H1 (cell line): Measurements from ENCODE around the gene GRPR. TPM values are rescaled to one million over a fixed set of nuclear protein-coding genes. Genes with fewer than 3 reads are reported as not detected.

Source experiments
- CTCF ChIA-PET: fragments of 300-600 bp; sonication (Branson Sonifier 250); formaldehyde crosslinking; loops from one replicate; lab custom pipeline; 2021; ENCODE audit not compliant: partially characterized antibody; lab: Charles Lee
- POLR2A ChIA-PET: fragments of 300-600 bp; sonication (Branson Sonifier 250); formaldehyde crosslinking; loops from one replicate; lab custom pipeline; 2021; ENCODE audit warnings: inconsistent platforms; ENCODE audit not compliant: partially characterized antibody; lab: Charles Lee
- DNase-seq, 2 experiments: peaks; one replicate each; pipeline versions ENCODE4 v3.0.0 to v3.0.0-alpha.2; 2010 to 2022; ENCODE audit warnings: low spot score in 2 of 2, low read depth in 1 of 2, mixed read lengths in 1 of 2
- FAIRE-seq: peaks from 2 replicates; lab custom pipeline; 2011; peaks lifted over from hg19 to GRCh38; lab: Jason Lieb, UNC
- H2AFZ ChIP-seq: 2 replicates; pipeline ENCODE4 v1.8.1; 2012; ENCODE audit warnings: low read length, inconsistent platforms
- H2AK5ac ChIP-seq: 2 replicates; pipeline ENCODE4 v1.6.1; 2013; ENCODE audit warnings: low read depth, low read length
- H2BK120ac ChIP-seq: replicated peaks from 2 replicates; pipeline ENCODE3; 2013; ENCODE audit warnings: low read depth, low read length, inconsistent platforms
- H2BK12ac ChIP-seq: 2 replicates; pipeline ENCODE4 v1.6.1; 2013; ENCODE audit warnings: low read depth, low read length
- H2BK15ac ChIP-seq: 2 replicates; pipeline ENCODE4 v1.6.1; 2013; ENCODE audit warnings: low read length
- H2BK20ac ChIP-seq: 2 replicates; pipeline ENCODE4 v1.6.1; 2013; ENCODE audit warnings: low read length
- H2BK5ac ChIP-seq: 2 replicates; pipeline ENCODE4 v1.6.1; 2013; ENCODE audit warnings: low read depth, low read length
- H3K14ac ChIP-seq: 2 replicates; pipeline ENCODE4 v1.6.1; 2013; ENCODE audit warnings: inconsistent platforms; ENCODE audit not compliant: insufficient read length
- H3K18ac ChIP-seq: 2 replicates; pipeline ENCODE4 v1.6.1; 2013; ENCODE audit warnings: low read length; ENCODE audit errors: extremely low read depth
- H3K23ac ChIP-seq: 2 replicates; pipeline ENCODE4 v1.6.1; 2013; ENCODE audit warnings: inconsistent platforms; ENCODE audit not compliant: insufficient read length
- H3K23me2 ChIP-seq: 2 replicates; pipeline ENCODE4 v1.6.1; 2013; ENCODE audit warnings: low read depth, low read length
- H3K27ac ChIP-seq: 2 replicates; pipeline ENCODE4 v1.6.1; 2011; ENCODE audit warnings: low read depth, low read length, inconsistent platforms
- H3K27me3 ChIP-seq, 4 experiments: replicated peaks in 1 of 4; 1 replicate in 1 of 4; 2 replicates in 3 of 4; pipeline versions ENCODE4 v1.6.1 to v1.8.1; 2011 to 2013; ENCODE audit warnings: low read length in 3 of 4, mild to moderate bottlenecking in 3 of 4, inconsistent platforms in 2 of 4, mixed read lengths in 2 of 4, moderate library complexity in 1 of 4; ENCODE audit not compliant: control insufficient read depth in 3 of 4, insufficient read depth in 3 of 4; ENCODE audit errors: extremely low read depth in 1 of 4
- H3K36me3 ChIP-seq, 4 experiments: 2 replicates each; pipeline versions ENCODE4 v1.6.1 to v1.8.1; 2011 to 2013; ENCODE audit warnings: mild to moderate bottlenecking in 4 of 4, low read length in 3 of 4, moderate library complexity in 2 of 4, control low read depth in 1 of 4, inconsistent platforms in 1 of 4; ENCODE audit not compliant: insufficient read depth in 4 of 4, control insufficient read depth in 2 of 4
- H3K4ac ChIP-seq: replicated peaks from 2 replicates; pipeline ENCODE3; 2013; ENCODE audit warnings: low read length, low read depth, mixed read lengths, inconsistent platforms; ENCODE audit not compliant: insufficient read length
- H3K4me1 ChIP-seq, 4 experiments: replicated peaks in 1 of 4; 1 replicate in 1 of 4; 2 replicates in 3 of 4; pipeline versions ENCODE4 v1.6.1 to v1.8.1; 2011 to 2013; ENCODE audit warnings: low read length in 3 of 4, inconsistent platforms in 2 of 4, mixed read lengths in 1 of 4; ENCODE audit not compliant: insufficient read depth in 4 of 4, control insufficient read depth in 3 of 4
- H3K4me2 ChIP-seq, 2 experiments: 2 replicates each; pipeline versions ENCODE4 v1.6.1 to v1.8.1; 2011 to 2013; ENCODE audit warnings: low read depth in 2 of 2, low read length in 2 of 2, control low read depth in 1 of 2, inconsistent platforms in 1 of 2, mild to moderate bottlenecking in 1 of 2; ENCODE audit not compliant: insufficient read depth in 1 of 2
- H3K4me3 ChIP-seq, 4 experiments: fragments of 200-600, 300-600 bp in 1 of 4; sonication (generic), shearing (Covaris generic), sonication (Bioruptor Twin) in 1 of 4; 2 replicates each; pipeline versions ENCODE4 v1.5.1 to v1.8.1; 2011 to 2016; ENCODE audit warnings: low read length in 4 of 4, low read depth in 3 of 4, control low read depth in 2 of 4, inconsistent platforms in 2 of 4, mild to moderate bottlenecking in 2 of 4, mixed read lengths in 1 of 4, moderate library complexity in 1 of 4; ENCODE audit not compliant: insufficient read depth in 2 of 4; ENCODE audit errors: extremely low read depth in 1 of 4
- H3K56ac ChIP-seq: replicated peaks from 2 replicates; pipeline ENCODE3; 2013; ENCODE audit warnings: low read depth, mild to moderate bottlenecking, mixed read lengths, low read length, inconsistent platforms; ENCODE audit not compliant: insufficient read length
- H3K79me1 ChIP-seq: 2 replicates; pipeline ENCODE4 v1.6.1; 2013; ENCODE audit warnings: low read depth, low read length, control low read depth
- H3K79me2 ChIP-seq, 2 experiments: 2 replicates each; pipeline versions ENCODE4 v1.6.1 to v1.8.1; 2012 to 2013; ENCODE audit warnings: low read length in 2 of 2, mild to moderate bottlenecking in 2 of 2, inconsistent platforms in 1 of 2; ENCODE audit not compliant: insufficient read depth in 2 of 2, control insufficient read depth in 1 of 2
- H3K9ac ChIP-seq, 4 experiments: replicated peaks in 1 of 4; 1 replicate in 1 of 4; 2 replicates in 3 of 4; pipeline versions ENCODE4 v1.6.1 to v1.8.1; 2011 to 2013; ENCODE audit warnings: low read depth in 3 of 4, low read length in 3 of 4, control low read depth in 2 of 4, mild to moderate bottlenecking in 2 of 4, moderate library complexity in 2 of 4, inconsistent platforms in 1 of 4; ENCODE audit errors: extremely low read depth in 1 of 4
- H3K9me3 ChIP-seq, 2 experiments: 2 replicates each; pipeline versions ENCODE4 v1.6.1 to v1.8.1; 2012 to 2013; ENCODE audit warnings: mild to moderate bottlenecking in 2 of 2, moderate library complexity in 2 of 2, control low read depth in 1 of 2, inconsistent platforms in 1 of 2, low read depth in 1 of 2, low read length in 1 of 2, mixed read lengths in 1 of 2; ENCODE audit not compliant: insufficient read depth in 2 of 2
- H4K20me1 ChIP-seq, 2 experiments: replicated peaks in 1 of 2; 2 replicates each; pipeline versions ENCODE3 to v1.8.1; 2011 to 2013; ENCODE audit warnings: inconsistent platforms in 2 of 2, low read length in 2 of 2, mild to moderate bottlenecking in 1 of 2; ENCODE audit not compliant: insufficient read depth in 2 of 2, control insufficient read depth in 1 of 2
- H4K5ac ChIP-seq: 2 replicates; pipeline ENCODE4 v1.6.1; 2013; ENCODE audit warnings: low read length, low read depth, mixed read lengths, inconsistent platforms; ENCODE audit not compliant: insufficient read length
- H4K8ac ChIP-seq: 2 replicates; pipeline ENCODE4 v1.8.0; 2013; ENCODE audit warnings: mild to moderate bottlenecking, moderate library complexity, low read length, inconsistent platforms; ENCODE audit not compliant: insufficient read depth; ENCODE audit errors: extremely low read depth
- H4K91ac ChIP-seq: replicated peaks from 2 replicates; pipeline ENCODE3; 2013; ENCODE audit warnings: low read length, mixed read lengths, inconsistent platforms; ENCODE audit not compliant: insufficient read length
- BACH1 ChIP-seq: IDR thresholded peaks from 2 replicates; pipeline ENCODE4 v1.6.1; 2012; ENCODE audit warnings: low read length, improper control_type of control experiment
- CBX8 ChIP-seq: fragments of 300-800, 300-1000 bp; sonication (generic); IDR thresholded peaks from 2 replicates; pipeline ENCODE4 v1.7.1; 2016; ENCODE audit warnings: low read depth, low read length, borderline replicate concordance
- HDAC2 ChIP-seq, 2 experiments: fragments of 300-600 bp in 1 of 2; sonication (generic) in 1 of 2; IDR thresholded peaks; 2 replicates each; pipeline ENCODE4 v1.6.1; 2011 to 2012; ENCODE audit warnings: low read depth in 2 of 2, low read length in 2 of 2, mild to moderate bottlenecking in 2 of 2, moderate library complexity in 2 of 2, borderline replicate concordance in 1 of 2, inconsistent platforms in 1 of 2
- JUND ChIP-seq: IDR thresholded peaks from 2 replicates; pipeline ENCODE4 v1.6.1; 2011; ENCODE audit warnings: mild to moderate bottlenecking, improper control_type of control experiment, low read length
- KDM1A ChIP-seq: fragments of 200-600, 300-600 bp; sonication (generic); IDR thresholded peaks from 2 replicates; pipeline ENCODE4 v1.7.1; 2016; ENCODE audit warnings: mild to moderate bottlenecking, low read length, borderline replicate concordance
- KDM4A ChIP-seq: IDR thresholded peaks from one replicate; pipeline ENCODE4 v1.7.1; 2012; ENCODE audit warnings: low read depth, mild to moderate bottlenecking, moderate library complexity, low read length, inconsistent platforms; ENCODE audit not compliant: severe bottlenecking
- KDM5A ChIP-seq: fragments of 200-600 bp; IDR thresholded peaks from 2 replicates; pipeline ENCODE4 v1.7.1; 2012; ENCODE audit warnings: mild to moderate bottlenecking, low read length, inconsistent platforms, mixed read lengths
- PHF8 ChIP-seq: fragments of 200-600 bp; sonication (generic); conservative IDR thresholded peaks from 2 replicates; pipeline ENCODE4 v1.7.1; 2012; ENCODE audit warnings: low read depth, mild to moderate bottlenecking, inconsistent platforms, low read length, moderate library complexity
- POLR2A ChIP-seq, 2 experiments: IDR thresholded peaks; 1 replicate in 1 of 2; 2 replicates in 1 of 2; pipeline ENCODE4 v1.6.1; 2011; ENCODE audit warnings: low read depth in 2 of 2, low read length in 2 of 2, mild to moderate bottlenecking in 2 of 2; ENCODE audit errors: control extremely low read depth in 1 of 2
- SP4 ChIP-seq: IDR thresholded peaks from 2 replicates; pipeline ENCODE4 v1.6.1; 2012; ENCODE audit warnings: low read length, inconsistent platforms
- SRF ChIP-seq: IDR thresholded peaks from 2 replicates; pipeline ENCODE4 v1.6.1; 2011; ENCODE audit warnings: mild to moderate bottlenecking, low read depth, low read length, moderate library complexity
- TAF7 ChIP-seq: optimal IDR thresholded peaks from 2 replicates; pipeline ENCODE3; 2011; ENCODE audit warnings: low read depth, mild to moderate bottlenecking, inconsistent platforms, low read length, moderate library complexity, borderline replicate concordance
- TEAD4 ChIP-seq: IDR thresholded peaks from 2 replicates; pipeline ENCODE4 v1.6.1; 2012; ENCODE audit warnings: low read depth, low read length, inconsistent platforms, mixed read lengths
- polyA plus RNA-seq, 7 experiments: library from polyadenylated mRNA; depleted of rRNA in 3 of 7; stranded (reverse) in 5 of 7; unstranded in 2 of 7; fragments of >200 nt in 5 of 7; fragments of 200-250 nt in 2 of 7; gene quantifications; 1 replicate in 5 of 7; 2 replicates in 1 of 7; 4 replicates in 1 of 7; pipeline versions ENCODE4 v1.2.1 to v1.2.3, GENCODE V29; 2011 to 2013; ENCODE audit warnings: missing spikeins in 2 of 7, mixed read lengths in 2 of 7
- total RNA-seq: library from RNA; stranded (reverse); fragmentation: NEBNext Ultra II Directional; extraction: Animal tissue kit (Norgen Biotek cat#: 25700); gene quantifications from 2 replicates; pipeline ENCODE4 v1.2.1, GENCODE V29; 2021

GRPR gene
- total and polyA plus RNA-seq, 2 of the 8 experiments (the other 6 are each of a cell fraction or from before 2014, with no cell fraction given): 18.6 to 78.4 TPM

- H3K4me1 ChIP-seq: peaks cover 0 to 7% (median 4%) of the 10 kb centered on the region in 4 experiments; a peak in 4 of 7 replicates
- no peak overlapping the region for H4K5ac ChIP-seq
- no peaks in the 10 kb centered on the region for H3K79me2 ChIP-seq
- ChIA-PET POLR2A (interaction anchor here (1.1 kb wide), 1 partner anchor 10 kb away, joined by 4 read pairs; no protein-coding TSS in a partner anchor), CTCF (no interaction called here)
- H4K20me1 ChIP-seq: no peaks in the 10 kb centered on the region
- H3K36me3 ChIP-seq: no peaks in the 10 kb centered on the region
- no peak overlapping the region for H3K23ac ChIP-seq
- H3K4ac ChIP-seq: no peak overlapping the region
- no peak overlapping the region for H3K9ac ChIP-seq
- H3K27ac ChIP-seq: no peak overlapping the region
- H3K4me3 ChIP-seq: no peak overlapping the region
- no peak overlapping the region; the same call in 1 of the 2 replicates for H3K18ac ChIP-seq
- H2AK5ac ChIP-seq: no peak overlapping the region
- H3K27me3 ChIP-seq: no peaks in the 10 kb centered on the region
- H3K4me2 ChIP-seq: no peak overlapping the region
- H2BK120ac ChIP-seq: no peak overlapping the region
- no peak for DNase-seq
- no peak overlapping the region for H4K8ac ChIP-seq
- peak overlapping the region; percentile 40; the same call in 1 of the 2 replicates for H2BK20ac ChIP-seq
- H2BK12ac ChIP-seq: no peak overlapping the region
- H2BK15ac ChIP-seq: no peak overlapping the region
- no peak overlapping the region for H3K14ac ChIP-seq
- H3K23me2 ChIP-seq: no peaks in the 10 kb centered on the region
- H3K79me1 ChIP-seq: no peaks in the 10 kb centered on the region
- H2BK5ac ChIP-seq: no peak overlapping the region
- H3K56ac ChIP-seq: no peak overlapping the region
- TF ChIP-seq HDAC2 (IDR thresholded peaks at IDR 0.05; ENCODE audit: borderline replicate concordance in 1 of 2, low read depth in 2 of 2, low read length in 2 of 2) (no peak), KDM5A (no peak), SP4 (no peak), SRF (no peak), KDM4A (no peak), TAF7 (no peak), TEAD4 (no peak), KDM1A (no peak), JUND (no peak), PHF8 (no peak), POLR2A (IDR thresholded peaks at IDR 0.05; ENCODE audit: control extremely low read depth in 1 of 2, low read depth in 2 of 2, low read length in 2 of 2) (no peak), BACH1 (no peak), CBX8 (no peak)
- TF ChIP-seq, all 59 proteins: peak for 0
- Histone ChIP-seq H2AFZ (no peak overlapping the region), H4K91ac (no peak overlapping the region), H3K9me3 (no peaks in the 10 kb centered on the region)
- FAIRE-seq: no peak
Measured at GRCh38 chrX:16196829-16197228, 73.5 kb downstream of the GRPR start.
